Endothelial cell (in vitro differentiated cells): ENCODE measurements around the gene SELENOP. TPM values are rescaled to one million over a fixed set of nuclear protein-coding genes. Genes with fewer than 3 reads are reported as not detected.
A peak's percentile ranks its signal among the peaks of the same experiment; 100 is the strongest.
"Not testable (repeated sequence)": the region's sequence is repeated elsewhere in the genome, so short reads cannot be mapped to it uniquely, and the experiment has no call there.

ENCODE experiments used
- DNase-seq: peaks from one replicate; pipeline ENCODE4 v3.0.0; 2021; ENCODE audit warnings: low spot score
- H3K27ac Mint-ChIP-seq: one replicate; pipeline ENCODE4 v1.8.0; 2021; ENCODE audit warnings: mixed read lengths, inconsistent platforms; ENCODE audit not compliant: unreplicated experiment
- H3K27me3 Mint-ChIP-seq: one replicate; pipeline ENCODE4 v1.8.0; 2021; ENCODE audit warnings: mild to moderate bottlenecking, moderate library complexity, mixed read lengths, inconsistent platforms; ENCODE audit not compliant: unreplicated experiment
- H3K36me3 Mint-ChIP-seq: one replicate; pipeline ENCODE4 v1.8.0; 2021; ENCODE audit warnings: mild to moderate bottlenecking, low read depth, mixed read lengths, inconsistent platforms; ENCODE audit not compliant: unreplicated experiment
- H3K4me1 Mint-ChIP-seq: one replicate; pipeline ENCODE4 v1.8.0; 2021; ENCODE audit warnings: mild to moderate bottlenecking, mixed read lengths, inconsistent platforms; ENCODE audit not compliant: unreplicated experiment
- H3K4me3 Mint-ChIP-seq: one replicate; pipeline ENCODE4 v1.8.0; 2021; ENCODE audit warnings: mild to moderate bottlenecking, mixed read lengths, inconsistent platforms; ENCODE audit not compliant: unreplicated experiment
- H3K9me3 Mint-ChIP-seq: one replicate; pipeline ENCODE4 v1.8.0; 2021; ENCODE audit warnings: mixed read lengths, inconsistent platforms; ENCODE audit not compliant: unreplicated experiment
- CTCF ChIP-seq: fragments of 200-600 bp; sonication (generic); IDR thresholded peaks from one replicate; pipeline ENCODE4 v1.5.0; 2021; ENCODE audit warnings: antibody characterized with exemption; ENCODE audit not compliant: unreplicated experiment
- total RNA-seq: library from RNA; stranded (reverse); fragmentation: NEBNext Ultra II Directional; extraction: Animal tissue kit (Norgen Biotek cat#: 25700); gene quantifications from one replicate; pipeline ENCODE4 v1.2.1, GENCODE V29; 2021; ENCODE audit not compliant: unreplicated experiment

SELENOP gene
- total RNA-seq, 1 donor from 2014 or later = 68.9 TPM

DNA sequence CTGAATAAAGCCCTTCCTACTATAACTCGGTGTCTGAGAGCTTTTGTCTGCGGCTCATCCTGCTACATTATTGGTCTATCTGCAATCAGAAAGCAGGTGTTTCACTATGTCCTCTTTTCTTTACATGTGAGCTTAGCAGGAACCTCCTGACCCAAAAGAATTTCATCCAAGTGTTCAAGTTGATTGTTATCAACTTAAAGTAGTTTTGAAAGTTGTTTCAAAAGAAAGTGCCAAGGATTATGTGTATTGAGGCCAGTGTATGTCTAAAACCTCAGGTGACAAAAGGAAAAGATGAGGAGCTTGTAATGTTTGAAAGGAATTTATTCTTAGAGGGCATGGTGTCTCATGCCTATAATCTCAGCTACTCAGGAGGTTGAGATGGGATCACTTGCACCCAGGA is 8.1 kb upstream of the SELENOP start:
- TF ChIP-seq CTCF = no peak
- no peak overlapping the region for H3K4me3 Mint-ChIP-seq
- DNase-seq = no peak
- no peaks in the 10 kb centered on the region for H3K4me1 Mint-ChIP-seq
- H3K27ac Mint-ChIP-seq = no peak overlapping the region
- H3K9me3 Mint-ChIP-seq = no peaks in the 10 kb centered on the region
- no peaks in the 10 kb centered on the region for H3K36me3 Mint-ChIP-seq
- H3K27me3 Mint-ChIP-seq = peaks cover 2% of the 10 kb centered on the region

DNA sequence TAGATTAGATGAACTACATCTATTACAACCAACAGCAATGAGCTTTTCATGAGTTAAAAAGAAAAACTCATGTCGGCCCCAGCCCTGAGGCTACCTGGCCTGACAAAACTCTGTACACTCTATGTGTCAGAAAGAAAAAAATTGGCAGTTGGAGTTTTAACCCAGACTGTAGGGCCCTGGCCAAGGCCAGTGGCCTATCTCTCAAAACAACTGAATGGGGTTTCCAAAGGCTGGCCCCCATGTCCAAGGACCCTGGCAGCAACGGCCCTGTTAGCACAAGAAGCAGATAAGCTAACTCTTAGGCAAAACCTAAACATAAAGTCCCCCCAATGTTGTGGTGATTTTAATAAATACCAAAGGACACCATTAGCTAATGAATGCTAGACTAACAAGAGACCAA is 4.9 kb upstream of the SELENOP start:
- H3K27me3 Mint-ChIP-seq, H3K4me3 Mint-ChIP-seq, H3K9me3 Mint-ChIP-seq, DNase-seq, H3K27ac Mint-ChIP-seq, H3K36me3 Mint-ChIP-seq: not testable (repeated sequence)
- peaks cover 18% of the 10 kb centered on the region for H3K4me1 Mint-ChIP-seq

GRCh38 chr5:42813533-42813932 is 1.8 kb upstream of the SELENOP start:
- TF ChIP-seq CTCF = no peak
- peak; percentile 7 for DNase-seq
- Mint-ChIP-seq H3K27ac (no peak overlapping the region), H3K27me3 (no peaks in the 10 kb centered on the region), H3K9me3 (no peaks in the 10 kb centered on the region), H3K4me1 (peaks cover 28% of the 10 kb centered on the region), H3K36me3 (no peaks in the 10 kb centered on the region), H3K4me3 (no peak overlapping the region)

GRCh38 chr5:42812620-42813019 is 928 bp upstream of the SELENOP start:
- peaks cover 28% of the 10 kb centered on the region for H3K4me1 Mint-ChIP-seq
- H3K36me3 Mint-ChIP-seq = no peaks in the 10 kb centered on the region
- H3K4me3 Mint-ChIP-seq = no peak overlapping the region
- H3K27ac Mint-ChIP-seq = no peak overlapping the region
- no peak for DNase-seq
- no peaks in the 10 kb centered on the region for H3K27me3 Mint-ChIP-seq
- no peaks in the 10 kb centered on the region for H3K9me3 Mint-ChIP-seq
- no peak for TF ChIP-seq CTCF

DNA sequence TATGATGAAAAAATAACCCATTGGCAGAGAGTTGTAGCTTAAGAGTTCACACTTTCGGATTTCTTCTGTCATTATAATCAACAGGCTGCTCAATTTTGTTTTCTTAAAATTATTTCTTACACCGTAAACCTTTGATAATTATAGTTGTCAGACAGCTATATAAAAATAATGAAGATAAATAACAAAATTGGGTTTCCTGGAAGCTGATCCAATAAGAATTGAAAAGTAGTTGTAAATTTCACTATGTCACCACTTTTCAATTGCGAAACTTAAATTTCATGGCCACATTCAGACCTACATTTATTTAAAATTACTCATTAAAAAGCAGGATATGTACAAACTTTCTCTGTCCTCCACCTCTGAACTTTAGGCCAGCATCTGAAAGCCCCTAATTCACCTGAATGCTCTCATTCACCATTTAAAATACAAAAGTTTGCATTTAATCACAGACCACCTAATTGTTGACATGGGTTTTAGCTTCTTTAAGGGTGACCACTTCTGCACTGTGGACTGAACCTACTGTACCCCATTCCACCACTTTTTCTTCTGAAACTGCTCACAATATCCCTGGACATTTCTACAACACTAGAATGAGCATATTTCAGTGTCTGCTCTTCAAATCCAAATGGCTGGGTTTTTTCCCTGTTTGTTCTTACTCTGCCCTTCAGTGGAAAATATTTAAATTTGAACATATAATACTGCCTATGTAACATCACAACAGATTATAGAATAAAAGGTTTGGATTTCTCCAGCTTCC is 680 bp downstream of the SELENOP start:
- H3K27ac Mint-ChIP-seq = peak overlapping the region; percentile 37
- H3K4me1 Mint-ChIP-seq = peaks cover 34% of the 10 kb centered on the region
- no peaks in the 10 kb centered on the region for H3K27me3 Mint-ChIP-seq
- no peaks in the 10 kb centered on the region for H3K9me3 Mint-ChIP-seq
- peak overlapping the region; percentile 89 for H3K4me3 Mint-ChIP-seq
- H3K36me3 Mint-ChIP-seq = no peaks in the 10 kb centered on the region
- no peak for TF ChIP-seq CTCF
- no peak for DNase-seq
